CD4-positive, CD25-positive, alpha-beta regulatory T cell (primary cell): ENCODE data around the gene LENG1. TPM values are rescaled to one million over a fixed set of nuclear protein-coding genes. Genes with fewer than 3 reads are reported as not detected.
"Not testable (repeated sequence)": the region's sequence is repeated elsewhere in the genome, so short reads cannot be mapped to it uniquely, and the experiment has no call there.

ENCODE experiments used
- ATAC-seq, 2 donors: fragments of 150-1000 bp; cut with Tn5 transposase; one replicate each; pipeline ENCODE4 v1.10.0; 2021; ENCODE audit warnings: low read depth in 2 of 2, moderate number of reproducible peaks in 2 of 2, moderate library complexity in 1 of 2
- DNase-seq, 3 donors: peaks; one replicate each; pipeline versions ENCODE4 v3.0.0 to v3.0.0-alpha.2; 2012 to 2022; ENCODE audit warnings: mixed read lengths in 1 of 3
- H3K27ac ChIP-seq: one replicate; pipeline ENCODE4 v1.7.0; 2013; ENCODE audit warnings: mild to moderate bottlenecking, low read length; ENCODE audit not compliant: insufficient read depth, poor library complexity, severe bottlenecking
- H3K27me3 ChIP-seq: one replicate; pipeline ENCODE4 v1.7.0; 2013; ENCODE audit warnings: low read length; ENCODE audit not compliant: control insufficient read depth, insufficient read depth
- H3K36me3 ChIP-seq: one replicate; pipeline ENCODE4 v1.7.0; 2013; ENCODE audit warnings: mild to moderate bottlenecking, low read length, moderate library complexity; ENCODE audit not compliant: control insufficient read depth, insufficient read depth
- H3K4me1 ChIP-seq: 2 replicates; pipeline ENCODE4 v1.7.0; 2013; ENCODE audit warnings: mild to moderate bottlenecking, low read length; ENCODE audit not compliant: insufficient read depth, control insufficient read depth, poor library complexity, severe bottlenecking
- H3K4me3 ChIP-seq: one replicate; pipeline ENCODE4 v1.7.0; 2013; ENCODE audit warnings: low read depth, mild to moderate bottlenecking, low read length, moderate library complexity
- H3K9me3 ChIP-seq, 2 experiments: 1 replicate in 1 of 2; 2 replicates in 1 of 2; pipeline ENCODE4 v1.7.0; 2013; ENCODE audit warnings: low read length in 2 of 2, mild to moderate bottlenecking in 1 of 2, moderate library complexity in 1 of 2; ENCODE audit not compliant: control insufficient read depth in 2 of 2
- H3K27ac Mint-ChIP-seq, 3 donors: one replicate each; pipeline ENCODE4 v1.8.0; 2020 to 2022; ENCODE audit warnings: mild to moderate bottlenecking in 3 of 3, mixed read lengths in 3 of 3, moderate library complexity in 2 of 3
- H3K27me3 Mint-ChIP-seq: one replicate; pipeline ENCODE4 v1.8.0; 2022; ENCODE audit warnings: mild to moderate bottlenecking, mixed read lengths
- H3K36me3 Mint-ChIP-seq: one replicate; pipeline ENCODE4 v1.8.0; 2020; ENCODE audit warnings: mixed read lengths
- H3K4me1 Mint-ChIP-seq, 4 donors: one replicate each; pipeline ENCODE4 v1.8.0; 2020 to 2022; ENCODE audit warnings: mixed read lengths in 4 of 4, mild to moderate bottlenecking in 1 of 4
- H3K4me3 Mint-ChIP-seq, 4 donors: one replicate each; pipeline ENCODE4 v1.8.0; 2020 to 2022; ENCODE audit warnings: mild to moderate bottlenecking in 4 of 4, mixed read lengths in 4 of 4, moderate library complexity in 3 of 4
- H3K9me3 Mint-ChIP-seq, 7 donors: one replicate each; pipeline ENCODE4 v1.8.0; 2020 to 2022; ENCODE audit warnings: mixed read lengths in 7 of 7, mild to moderate bottlenecking in 3 of 7, moderate library complexity in 2 of 7
- polyA plus RNA-seq, 4 donors: library from polyadenylated mRNA; unstranded; fragments of 300-500 nt; fragmentation: Illumina TruSeq; gene quantifications; one replicate each; pipeline ENCODE4 v1.2.3, GENCODE V29; 2021
- total RNA-seq: library from RNA; stranded (reverse); gene quantifications from one replicate; pipeline ENCODE4 v1.2.3, GENCODE V29; 2022

The LENG1 gene
- total and polyA plus RNA-seq, 5 donors from 2014 or later: 9.3 to 17.5 (median 12.5) TPM

GRCh38 chr19:54188215-54188871 lies 28.8 kb upstream of the LENG1 start:
- peak in 2 of 3 donors; percentile 52 to 63 for DNase-seq
- H3K4me1 ChIP-seq: peaks cover 26% of the 10 kb centered on the region
- no peak for ATAC-seq
- peak overlapping the region; percentile 76 to 91 (median 81) for H3K4me3 Mint-ChIP-seq
- H3K27me3 ChIP-seq: no peaks in the 10 kb centered on the region
- peaks cover 12% of the 10 kb centered on the region for H3K36me3 Mint-ChIP-seq
- no peaks in the 10 kb centered on the region for H3K27me3 Mint-ChIP-seq
- peaks cover 2% of the 10 kb centered on the region for H3K36me3 ChIP-seq
- H3K27ac ChIP-seq: peak overlapping the region; percentile 100
- peak overlapping the region; percentile 86 to 93 (median 90) for H3K27ac Mint-ChIP-seq
- no peaks in the 10 kb centered on the region for H3K9me3 Mint-ChIP-seq
- H3K4me1 Mint-ChIP-seq: peaks cover 0 to 53% (median 26%) of the 10 kb centered on the region in 4 donors
- no peaks in the 10 kb centered on the region for H3K9me3 ChIP-seq
- no peak overlapping the region for H3K4me3 ChIP-seq

DNA sequence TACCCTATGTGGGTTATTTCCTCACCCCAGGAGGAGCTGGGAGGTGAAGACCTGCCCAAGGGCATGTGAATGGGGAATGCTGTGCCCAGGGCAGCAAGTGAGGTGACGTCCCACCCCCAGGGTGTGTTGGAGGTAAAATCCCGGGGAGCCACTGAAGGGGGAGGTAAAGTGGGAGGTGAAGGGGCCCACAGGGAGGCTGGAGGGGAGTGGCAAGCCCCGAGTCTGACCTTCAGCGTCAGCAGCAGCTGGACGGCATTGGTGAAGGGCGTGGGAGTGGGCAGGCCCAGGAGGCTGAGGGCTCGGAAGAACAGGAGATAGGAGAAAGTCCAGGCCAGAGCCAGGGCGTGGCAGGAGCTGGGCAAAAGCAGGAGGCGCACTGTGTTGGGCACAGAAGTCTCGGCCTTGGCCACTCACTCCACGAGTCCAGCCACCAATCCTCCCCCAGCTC lies 27.4 kb upstream of the LENG1 start:
- Mint-ChIP-seq H3K4me3 (peak overlapping the region in 3 of 4 donors; percentile 68 to 85 (median 77)), H3K27me3 (no peaks in the 10 kb centered on the region)

DNA sequence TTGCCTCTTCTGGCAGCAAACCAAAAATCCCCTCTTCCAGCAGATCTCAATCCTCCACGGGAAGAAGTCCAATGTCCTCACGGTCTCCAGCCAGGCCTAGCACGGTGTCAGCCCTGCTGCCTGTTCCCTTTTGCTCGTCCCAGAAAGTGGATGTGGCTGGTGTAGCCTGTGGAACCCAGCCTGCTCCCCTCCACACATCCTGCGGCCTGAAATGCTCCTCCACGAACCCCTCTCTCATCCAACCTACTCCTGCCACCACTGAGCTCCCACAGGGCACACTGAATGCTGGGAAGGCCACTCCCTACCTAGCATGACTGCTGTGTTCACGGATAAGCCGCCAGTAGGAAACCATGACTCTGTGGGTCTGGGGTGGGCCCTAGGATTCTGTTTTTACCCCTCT lies 26.8 kb upstream of the LENG1 start:
- Histone ChIP-seq H3K4me3 (no peak overlapping the region), H3K27ac (no peak overlapping the region), H3K36me3 (no peaks in the 10 kb centered on the region), H3K27me3 (no peaks in the 10 kb centered on the region), H3K4me1 (peaks cover 16% of the 10 kb centered on the region), H3K9me3 (no peaks in the 10 kb centered on the region)
- no peak for ATAC-seq
- peaks cover 12% of the 10 kb centered on the region for H3K36me3 Mint-ChIP-seq
- no peaks in the 10 kb centered on the region for H3K27me3 Mint-ChIP-seq
- no peak overlapping the region for H3K27ac Mint-ChIP-seq
- DNase-seq: no peak
- peak overlapping the region in 1 of 4 donors; percentile 26 for H3K4me3 Mint-ChIP-seq
- H3K4me1 Mint-ChIP-seq: peaks cover 0 to 34% (median 16%) of the 10 kb centered on the region in 4 donors
- no peaks in the 10 kb centered on the region for H3K9me3 Mint-ChIP-seq

More for the DNA sequence above, 27.4 kb upstream of the LENG1 start:
- no peaks in the 10 kb centered on the region for H3K9me3 Mint-ChIP-seq
- Histone ChIP-seq H3K4me1 (peaks cover 22% of the 10 kb centered on the region), H3K4me3 (no peak overlapping the region), H3K9me3 (no peaks in the 10 kb centered on the region), H3K27me3 (no peaks in the 10 kb centered on the region), H3K27ac (no peak overlapping the region), H3K36me3 (no peaks in the 10 kb centered on the region)
- H3K36me3 Mint-ChIP-seq: peaks cover 12% of the 10 kb centered on the region
- no peak for DNase-seq
- peaks cover 0 to 39% (median 18%) of the 10 kb centered on the region in 4 donors for H3K4me1 Mint-ChIP-seq
- peak overlapping the region in 1 of 3 donors; percentile 90 for H3K27ac Mint-ChIP-seq
- no peak for ATAC-seq

DNA sequence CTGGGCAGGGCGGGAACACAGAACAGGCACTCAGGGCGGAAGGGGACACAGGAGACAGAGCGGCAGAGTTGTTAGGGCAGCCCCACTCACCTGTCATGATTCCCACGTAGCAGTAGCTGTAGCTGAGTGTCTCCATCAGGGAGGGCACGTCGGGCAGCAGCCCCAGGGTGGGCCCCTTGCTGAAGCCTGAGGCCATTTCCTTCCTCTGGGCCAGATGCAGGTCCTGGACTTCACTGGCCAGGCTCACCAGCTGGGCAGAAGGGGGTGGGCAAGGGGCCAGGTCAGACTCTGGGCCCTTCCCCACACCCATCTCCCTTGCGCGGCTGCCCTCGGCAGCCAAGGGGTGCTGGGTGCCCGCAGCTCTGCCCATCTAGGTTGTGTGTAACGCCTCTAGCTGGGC lies 23.9 kb upstream of the LENG1 start:
- DNase-seq (no peak), ATAC-seq (no peak)
- Mint-ChIP-seq H3K27me3 (no peaks in the 10 kb centered on the region), H3K4me1 (peaks cover 0 to 22% (median 11%) of the 10 kb centered on the region in 4 donors), H3K36me3 (peaks cover 12% of the 10 kb centered on the region), H3K4me3 (no peak overlapping the region), H3K27ac (no peak overlapping the region), H3K9me3 (peaks cover 0 to 3% (median 0%) of the 10 kb centered on the region in 7 donors)
- H3K27ac ChIP-seq: no peak overlapping the region
- no peak overlapping the region for H3K4me3 ChIP-seq
- no peaks in the 10 kb centered on the region for H3K9me3 ChIP-seq
- peaks cover 7% of the 10 kb centered on the region for H3K4me1 ChIP-seq
- no peaks in the 10 kb centered on the region for H3K27me3 ChIP-seq
- H3K36me3 ChIP-seq: no peaks in the 10 kb centered on the region

- not testable (repeated sequence) for H3K4me1 ChIP-seq, H3K36me3 ChIP-seq, H3K9me3 Mint-ChIP-seq, H3K4me3 ChIP-seq, DNase-seq, H3K4me1 Mint-ChIP-seq, H3K27ac Mint-ChIP-seq, H3K27ac ChIP-seq, H3K4me3 Mint-ChIP-seq, ATAC-seq, H3K27me3 ChIP-seq, H3K9me3 ChIP-seq, H3K27me3 Mint-ChIP-seq
- H3K36me3 Mint-ChIP-seq: peaks cover 16% of the 10 kb centered on the region
Observed at GRCh38 chr19:54181894-54182293, 22.4 kb upstream of the LENG1 start.

- Mint-ChIP-seq H3K36me3 (peaks cover 17% of the 10 kb centered on the region), H3K27me3 (no peaks in the 10 kb centered on the region), H3K4me1 (peaks cover 0 to 2% (median 0%) of the 10 kb centered on the region in 4 donors), H3K27ac (no peak overlapping the region), H3K4me3 (no peak overlapping the region), H3K9me3 (peaks cover 0 to 3% (median 0%) of the 10 kb centered on the region in 7 donors)
- no peaks in the 10 kb centered on the region for H3K9me3 ChIP-seq
- ATAC-seq (no peak), DNase-seq (no peak)
- H3K4me1 ChIP-seq: no peaks in the 10 kb centered on the region
- H3K36me3 ChIP-seq: no peaks in the 10 kb centered on the region
- no peak overlapping the region for H3K27ac ChIP-seq
- H3K4me3 ChIP-seq: no peak overlapping the region
- no peaks in the 10 kb centered on the region for H3K27me3 ChIP-seq
Observed at GRCh38 chr19:54180691-54181091, 21.2 kb upstream of the LENG1 start.

GRCh38 chr19:54179921-54180461 lies 20.5 kb upstream of the LENG1 start:
- Mint-ChIP-seq H3K27ac (no peak overlapping the region), H3K4me3 (no peak overlapping the region), H3K27me3 (no peaks in the 10 kb centered on the region), H3K36me3 (peaks cover 17% of the 10 kb centered on the region), H3K4me1 (peaks cover 0 to 2% (median under 1%) of the 10 kb centered on the region in 4 donors), H3K9me3 (peaks cover 0 to 3% (median 0%) of the 10 kb centered on the region in 7 donors)
- Histone ChIP-seq H3K36me3 (no peaks in the 10 kb centered on the region), H3K27me3 (no peaks in the 10 kb centered on the region), H3K9me3 (no peaks in the 10 kb centered on the region), H3K27ac (no peak overlapping the region), H3K4me1 (no peaks in the 10 kb centered on the region), H3K4me3 (no peak overlapping the region)
- DNase-seq: no peak
- no peak for ATAC-seq
